Tracheal epithelial cell (primary cell): ENCODE data around the gene TMPO. TPM values are rescaled to one million over a fixed set of nuclear protein-coding genes. Genes with fewer than 3 reads are reported as not detected.

Experiments
- total RNA-seq: library from RNA; depleted of rRNA; stranded (reverse); fragments of >200 nt; gene quantifications from 2 replicates; pipeline ENCODE4 v1.2.1, GENCODE V29; 2014

Gene TMPO
- total RNA-seq = 56.1 and 81.6 TPM in 2 replicates

GRCh38 chr12:98515287-98516110 is at the start of gene TMPO:
Gene TMPO (plus strand): TSS chr12:98515590. CDS start chr12:98515868, 278 bp downstream.

GRCh38 chr12:98593351-98594049 is 78.1 kb downstream of the TMPO start, which contains the start of gene SLC25A3:
Gene SLC25A3 (plus strand): TSS chr12:98593686. CDS start chr12:98593979, 293 bp downstream.

Other genes starting within 250 kb of the TMPO start
- gene SLC25A3, start 78.1 kb downstream of the TMPO start, total RNA-seq = 564 and 597 TPM in 2 replicates
- 6.8 and 27.5 TPM in 2 replicates for gene IKBIP, start 129.2 kb downstream of the TMPO start, total RNA-seq
- 9.0 and 18.3 TPM in 2 replicates for gene APAF1, start 129.7 kb downstream of the TMPO start, total RNA-seq